ENCODE results near the gene DUSP16. TPM values are rescaled to one million over a fixed set of nuclear protein-coding genes. Genes with fewer than 3 reads are reported as not detected.
"Not testable (repeated sequence)": the region's sequence is repeated elsewhere in the genome, so short reads cannot be mapped to it uniquely, and the experiment has no call there.

The DUSP16 gene
- total RNA-seq, 5 donors from 2014 or later (not counting 1 experiment from before 2014, with no cell fraction given): 44.6 to 72.3 (median 61.0) TPM

DNA sequence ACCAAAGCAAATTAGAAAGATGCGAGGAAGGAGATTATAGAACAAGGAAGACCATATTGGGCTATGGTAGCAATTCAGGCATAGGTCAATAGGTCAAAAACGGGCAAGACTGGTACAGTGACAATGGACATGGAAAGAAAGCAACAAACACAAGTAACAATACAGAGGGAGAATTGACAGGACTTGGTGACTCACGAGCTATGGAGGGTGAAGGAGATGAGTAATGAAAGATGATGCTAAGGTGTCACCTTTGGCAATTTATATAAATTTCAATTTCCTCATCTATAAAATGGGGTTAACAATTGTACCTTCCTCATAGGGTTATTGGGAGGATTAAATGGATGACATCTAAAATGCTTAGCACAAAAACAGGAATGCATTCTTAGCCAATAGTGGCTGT lies 15.1 kb upstream of the DUSP16 start:
- CTCF ChIA-PET: no interaction called here
- H3K4me3 Mint-ChIP-seq: no peak overlapping the region
- no peaks in the 10 kb centered on the region for H3K27me3 ChIP-seq (replicated peaks in 1 of 2; ENCODE audit: control insufficient read depth in 2 of 2, extremely low read depth in 1 of 2, insufficient read depth in 2 of 2, low read length in 1 of 2)
- H3K4me1 Mint-ChIP-seq: peaks cover 1 to 12% (median 10%) of the 10 kb centered on the region in 3 donors
- ATAC-seq (replicated peaks in 1 of 4) (no peak), DNase-seq (no peak)
- no peaks in the 10 kb centered on the region for H3K27me3 Mint-ChIP-seq
- WGBS (ENCODE audit: insufficient coverage): 100% methylated on average over 1 of the region's 3 CpGs
- H3K4me1 ChIP-seq (ENCODE audit: control insufficient read depth in 1 of 2, extremely low read depth in 1 of 2, insufficient read depth in 2 of 2, low read length in 2 of 2): peaks cover 0 to 5% of the 10 kb centered on the region in 2 experiments
- no peaks in the 10 kb centered on the region for H3K9me3 Mint-ChIP-seq
- H3K27ac ChIP-seq (ENCODE audit: low read length): no peak overlapping the region
- H3K36me3 Mint-ChIP-seq: no peaks in the 10 kb centered on the region
- H3K9me3 ChIP-seq: no peaks in the 10 kb centered on the region
- H3K36me3 ChIP-seq (ENCODE audit: control insufficient read depth in 2 of 2, extremely low read depth in 1 of 2, insufficient read depth in 1 of 2, low read length in 1 of 2): no peaks in the 10 kb centered on the region
- POLR2A ChIA-PET: interaction anchor here in 1 of 2 donors (0.6 kb wide), 1 partner anchor 106 kb away, joined by 3 read pairs; no protein-coding TSS in a partner anchor
- H3K4me3 ChIP-seq (ENCODE audit: control insufficient read depth in 1 of 2, extremely low read depth in 1 of 2, low read length in 1 of 2): no peak overlapping the region
- no peak overlapping the region for H3K27ac Mint-ChIP-seq

DNA sequence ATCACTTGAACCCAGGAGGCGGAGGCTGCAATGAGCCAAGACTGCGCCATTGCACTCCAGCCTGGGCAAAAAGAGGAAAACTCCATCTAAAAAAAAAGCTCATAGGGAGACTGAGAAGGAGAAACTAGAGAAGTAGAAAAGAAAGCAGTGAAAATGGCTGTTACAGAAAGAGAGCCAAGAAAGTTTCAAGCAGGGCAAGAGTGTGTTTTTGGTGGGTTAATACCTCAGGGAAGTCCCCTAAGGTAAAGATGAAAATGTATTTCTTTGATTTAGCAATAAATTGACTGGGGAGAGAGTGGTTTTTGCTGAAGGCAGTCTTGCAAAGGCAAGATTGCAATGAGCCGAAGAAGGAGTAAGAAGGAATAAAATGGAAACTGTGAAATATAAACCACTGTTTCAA lies 10.0 kb upstream of the DUSP16 start:
- ChIA-PET CTCF (interaction anchor here in 1 of 2 donors (0.5 to 1.0 kb wide), 4 partner anchors 90 to 437 kb away, joined by 4 to 7 read pairs (median 4); no protein-coding TSS in a partner anchor), POLR2A (interaction anchor here (0.6 to 0.7 kb wide), 4 partner anchors 23 to 128 kb away, joined by 3 to 10 read pairs (median 7); no protein-coding TSS in a partner anchor)
- H3K27ac ChIP-seq (ENCODE audit: low read length): no peak overlapping the region
- Mint-ChIP-seq H3K9me3 (no peaks in the 10 kb centered on the region), H3K4me3 (no peak overlapping the region), H3K36me3 (no peaks in the 10 kb centered on the region), H3K4me1 (peaks cover 0 to 5% (median 0%) of the 10 kb centered on the region in 3 donors), H3K27ac (no peak overlapping the region), H3K27me3 (no peaks in the 10 kb centered on the region)
- ATAC-seq (replicated peaks in 1 of 4): no peak
- no peak for DNase-seq
- no peaks in the 10 kb centered on the region for H3K9me3 ChIP-seq
- no peaks in the 10 kb centered on the region for H3K27me3 ChIP-seq (replicated peaks in 1 of 2; ENCODE audit: control insufficient read depth in 2 of 2, extremely low read depth in 1 of 2, insufficient read depth in 2 of 2, low read length in 1 of 2)
- no peak overlapping the region for H3K4me3 ChIP-seq (ENCODE audit: control insufficient read depth in 1 of 2, extremely low read depth in 1 of 2, low read length in 1 of 2)
- 40% methylated on average over 1 of the region's 3 CpGs for WGBS (ENCODE audit: insufficient coverage)
- H3K4me1 ChIP-seq (ENCODE audit: control insufficient read depth in 1 of 2, extremely low read depth in 1 of 2, insufficient read depth in 2 of 2, low read length in 2 of 2): no peaks in the 10 kb centered on the region
- no peaks in the 10 kb centered on the region for H3K36me3 ChIP-seq (ENCODE audit: control insufficient read depth in 2 of 2, extremely low read depth in 1 of 2, insufficient read depth in 1 of 2, low read length in 1 of 2)

DNA sequence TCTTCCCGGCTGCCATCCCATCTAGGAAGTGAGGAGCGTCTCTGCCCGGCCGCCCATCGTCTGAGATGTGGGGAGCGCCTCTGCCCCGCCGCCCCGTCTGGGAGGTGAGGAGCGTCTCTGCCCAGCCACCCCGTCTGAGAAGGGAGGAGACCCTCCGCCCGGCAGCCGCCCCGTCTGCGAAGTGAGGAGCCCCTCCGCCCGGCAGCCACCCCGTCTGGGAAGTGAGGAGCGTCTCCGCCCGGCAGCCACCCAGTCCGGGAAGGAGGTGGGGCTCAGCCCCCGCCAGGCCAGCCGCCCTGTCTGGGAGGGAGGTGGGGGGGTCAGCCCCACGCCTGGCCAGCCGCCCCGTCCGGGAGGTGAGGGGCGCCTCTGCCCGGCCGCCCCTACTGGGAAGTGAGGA lies 3.3 kb upstream of the DUSP16 start:
- H3K27ac Mint-ChIP-seq; H3K4me3 Mint-ChIP-seq; H3K27me3 ChIP-seq (replicated peaks in 1 of 2; ENCODE audit: control insufficient read depth in 2 of 2, extremely low read depth in 1 of 2, insufficient read depth in 2 of 2, low read length in 1 of 2); H3K27me3 Mint-ChIP-seq; H3K9me3 Mint-ChIP-seq; H3K36me3 Mint-ChIP-seq; H3K27ac ChIP-seq (ENCODE audit: low read length); ATAC-seq (replicated peaks in 1 of 4); CTCF ChIA-PET; DNase-seq; H3K9me3 ChIP-seq; POLR2A ChIA-PET; H3K4me3 ChIP-seq (ENCODE audit: control insufficient read depth in 1 of 2, extremely low read depth in 1 of 2, low read length in 1 of 2); H3K36me3 ChIP-seq (ENCODE audit: control insufficient read depth in 2 of 2, extremely low read depth in 1 of 2, insufficient read depth in 1 of 2, low read length in 1 of 2): not testable (repeated sequence)
- peaks cover 5 to 17% (median 13%) of the 10 kb centered on the region in 3 donors for H3K4me1 Mint-ChIP-seq
- no CpG with 5 or more reads among the region's 32 CpGs for WGBS (ENCODE audit: insufficient coverage)
- peaks cover 5 to 13% of the 10 kb centered on the region in 2 experiments for H3K4me1 ChIP-seq (ENCODE audit: control insufficient read depth in 1 of 2, extremely low read depth in 1 of 2, insufficient read depth in 2 of 2, low read length in 2 of 2)

DNA sequence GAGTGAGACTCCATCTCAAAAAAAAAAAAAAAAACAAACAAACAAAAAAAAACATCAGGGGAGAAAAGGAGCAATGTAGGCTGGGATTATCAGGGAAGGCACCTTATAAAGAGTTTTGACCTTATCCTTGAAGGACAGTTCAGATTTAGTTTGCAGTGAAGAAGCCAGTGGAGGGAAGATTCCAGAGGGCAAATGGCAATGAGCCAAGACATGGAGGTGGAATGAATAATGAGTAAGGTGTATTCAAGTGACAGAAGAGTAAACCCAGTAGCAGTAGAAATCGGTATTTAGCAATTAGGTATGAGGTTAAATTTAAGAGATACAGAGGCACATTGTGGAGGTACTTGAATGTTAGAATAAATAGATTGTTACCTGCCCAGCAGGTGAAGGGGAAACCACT lies 2.2 kb upstream of the DUSP16 start:
- H3K27ac ChIP-seq (ENCODE audit: low read length): no peak overlapping the region
- WGBS (ENCODE audit: insufficient coverage): no CpG with 5 or more reads among the region's 1 CpG
- ATAC-seq (replicated peaks in 1 of 4): no peak
- Mint-ChIP-seq H3K27ac (no peak overlapping the region), H3K4me1 (peaks cover 15 to 25% (median 19%) of the 10 kb centered on the region in 3 donors), H3K9me3 (peaks cover 0 to 6% (median 0%) of the 10 kb centered on the region in 3 donors), H3K4me3 (no peak overlapping the region), H3K27me3 (no peaks in the 10 kb centered on the region), H3K36me3 (no peaks in the 10 kb centered on the region)
- DNase-seq: no peak
- no peaks in the 10 kb centered on the region for H3K36me3 ChIP-seq (ENCODE audit: control insufficient read depth in 2 of 2, extremely low read depth in 1 of 2, insufficient read depth in 1 of 2, low read length in 1 of 2)
- H3K4me1 ChIP-seq (ENCODE audit: control insufficient read depth in 1 of 2, extremely low read depth in 1 of 2, insufficient read depth in 2 of 2, low read length in 2 of 2): peaks cover 8 to 18% of the 10 kb centered on the region in 2 experiments
- H3K27me3 ChIP-seq (replicated peaks in 1 of 2; ENCODE audit: control insufficient read depth in 2 of 2, extremely low read depth in 1 of 2, insufficient read depth in 2 of 2, low read length in 1 of 2): no peaks in the 10 kb centered on the region
- no peaks in the 10 kb centered on the region for H3K9me3 ChIP-seq
- ChIA-PET CTCF (interaction anchor here (0.7 to 2.7 kb wide), 8 partner anchors 10 to 207 kb away, joined by 3 to 14 read pairs (median 4); partner anchors contain the start of gene BORCS5 (in 1 of the 2)), POLR2A (no interaction called here)
- H3K4me3 ChIP-seq (ENCODE audit: control insufficient read depth in 1 of 2, extremely low read depth in 1 of 2, low read length in 1 of 2): no peak overlapping the region

DNA sequence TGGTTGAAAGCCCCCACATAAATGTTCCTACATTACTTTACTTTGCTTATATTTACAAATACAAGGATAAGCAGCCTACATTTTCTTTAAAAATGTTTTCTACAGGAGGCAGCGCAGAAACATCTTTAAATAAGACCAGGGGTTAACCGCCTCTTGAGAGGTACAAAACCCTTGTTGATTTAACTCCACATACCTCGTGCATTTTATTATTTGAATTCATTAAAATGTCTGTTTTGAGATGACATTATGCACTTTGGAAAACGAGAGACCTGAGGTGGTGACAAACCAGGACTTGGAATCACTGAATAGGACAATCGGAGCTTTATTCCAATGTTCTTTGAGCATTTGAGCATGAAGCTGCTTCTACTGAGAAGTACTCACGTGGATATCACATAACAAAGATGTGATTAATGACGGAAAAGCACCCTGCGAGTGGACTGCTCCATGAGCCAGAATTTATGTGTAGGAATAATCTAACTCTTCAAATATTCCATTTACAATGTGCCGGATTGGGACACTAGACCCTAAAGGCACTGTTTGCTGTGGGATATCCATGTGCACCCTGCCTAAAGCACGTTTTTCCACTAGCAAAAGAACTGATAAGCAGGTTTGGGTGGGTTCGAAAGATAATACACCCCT lies 746 bp upstream of the DUSP16 start:
- Mint-ChIP-seq H3K9me3 (peaks cover 0 to 6% (median 0%) of the 10 kb centered on the region in 3 donors), H3K4me3 (peak overlapping the region; percentile 82 to 89 (median 85)), H3K27ac (peak overlapping the region; percentile 92 to 93), H3K4me1 (peaks cover 30 to 39% (median 33%) of the 10 kb centered on the region in 3 donors), H3K36me3 (peaks cover 8% of the 10 kb centered on the region), H3K27me3 (no peaks in the 10 kb centered on the region)
- WGBS (ENCODE audit: insufficient coverage): 70% methylated on average over 2 of the region's 11 CpGs
- Histone ChIP-seq H3K27me3 (replicated peaks in 1 of 2; ENCODE audit: control insufficient read depth in 2 of 2, extremely low read depth in 1 of 2, insufficient read depth in 2 of 2, low read length in 1 of 2) (no peaks in the 10 kb centered on the region), H3K27ac (ENCODE audit: low read length) (peak overlapping the region; percentile 100), H3K4me1 (ENCODE audit: control insufficient read depth in 1 of 2, extremely low read depth in 1 of 2, insufficient read depth in 2 of 2, low read length in 2 of 2) (peaks cover 8 to 18% of the 10 kb centered on the region in 2 experiments), H3K9me3 (no peaks in the 10 kb centered on the region), H3K36me3 (ENCODE audit: control insufficient read depth in 2 of 2, extremely low read depth in 1 of 2, insufficient read depth in 1 of 2, low read length in 1 of 2) (no peaks in the 10 kb centered on the region), H3K4me3 (ENCODE audit: control insufficient read depth in 1 of 2, extremely low read depth in 1 of 2, low read length in 1 of 2) (peak overlapping the region in 1 of 2 donors; percentile 93)
- POLR2A ChIA-PET: interaction anchor here (0.6 to 1.8 kb wide), 15 partner anchors 9 to 1952 kb away, joined by 3 to 11 read pairs (median 5); no protein-coding TSS in a partner anchor
- CTCF ChIA-PET: interaction anchor here (0.6 to 2.7 kb wide), 16 partner anchors 11 to 206 kb away, joined by 3 to 14 read pairs (median 4); partner anchors contain the start of gene BORCS5 (in 1 of the 2)
- ATAC-seq (replicated peaks in 1 of 4) (no peak), DNase-seq (peak in 1 of 35 experiments; percentile 23)

DNA sequence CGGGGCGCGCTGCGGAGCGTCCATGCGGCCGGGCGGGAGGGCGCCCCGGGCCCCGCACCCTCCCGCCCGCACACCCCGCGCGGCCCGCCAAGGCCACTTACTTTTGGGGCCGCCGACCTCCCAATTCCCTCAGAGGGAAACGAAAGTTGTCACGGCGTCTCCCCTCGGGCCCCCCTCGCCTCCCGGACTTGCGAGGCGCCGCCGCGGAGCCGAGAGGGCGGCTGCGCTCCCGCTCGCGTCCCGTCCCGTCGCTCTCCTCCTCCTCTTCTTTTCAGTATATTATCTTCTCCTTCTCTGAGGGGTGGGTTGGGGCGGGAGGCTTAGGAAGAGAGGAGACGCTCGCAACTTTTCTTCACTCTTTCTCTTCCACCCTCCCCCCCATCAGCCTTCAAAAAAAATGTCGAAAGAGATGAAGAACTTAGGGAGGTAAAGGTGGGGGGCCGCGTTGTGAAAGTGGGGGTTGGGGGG lies 613 bp downstream of the DUSP16 start:
- H3K4me1 Mint-ChIP-seq: peaks cover 40 to 49% (median 42%) of the 10 kb centered on the region in 3 donors
- H3K9me3 Mint-ChIP-seq: peaks cover 0 to 6% (median 0%) of the 10 kb centered on the region in 3 donors
- H3K27me3 ChIP-seq (replicated peaks in 1 of 2; ENCODE audit: control insufficient read depth in 2 of 2, extremely low read depth in 1 of 2, insufficient read depth in 2 of 2, low read length in 1 of 2): no peaks in the 10 kb centered on the region
- H3K4me3 ChIP-seq (ENCODE audit: control insufficient read depth in 1 of 2, extremely low read depth in 1 of 2, low read length in 1 of 2): peak overlapping the region; percentile 90 to 93
- ChIA-PET CTCF (interaction anchor here in 1 of 2 donors (1.7 to 2.7 kb wide), 3 partner anchors 58 to 205 kb away, joined by 5 to 11 read pairs (median 8); partner anchors contain the start of gene BORCS5), POLR2A (interaction anchor here (0.6 to 1.5 kb wide), 4 partner anchors 96 to 250 kb away, joined by 5 to 8 read pairs (median 6); no protein-coding TSS in a partner anchor)
- peak overlapping the region; percentile 83 to 85 (median 85) for H3K4me3 Mint-ChIP-seq
- no peaks in the 10 kb centered on the region for H3K36me3 ChIP-seq (ENCODE audit: control insufficient read depth in 2 of 2, extremely low read depth in 1 of 2, insufficient read depth in 1 of 2, low read length in 1 of 2)
- DNase-seq (peak in 26 of 35 experiments; percentile 9 to 67 (median 41)), ATAC-seq (replicated peaks in 1 of 4) (peak in 3 of 4 experiments; percentile 6 to 8 (median 6))
- WGBS (ENCODE audit: insufficient coverage): 0% methylated on average over 12 of the region's 45 CpGs
- H3K27ac Mint-ChIP-seq: peak overlapping the region; percentile 88 to 91
- H3K27ac ChIP-seq (ENCODE audit: low read length): peak overlapping the region; percentile 100
- peaks cover 16% of the 10 kb centered on the region for H3K36me3 Mint-ChIP-seq
- peaks cover 8 to 18% of the 10 kb centered on the region in 2 experiments for H3K4me1 ChIP-seq (ENCODE audit: control insufficient read depth in 1 of 2, extremely low read depth in 1 of 2, insufficient read depth in 2 of 2, low read length in 2 of 2)
- no peaks in the 10 kb centered on the region for H3K27me3 Mint-ChIP-seq
- H3K9me3 ChIP-seq: no peaks in the 10 kb centered on the region
